Loucy (cell line): Measurements from ENCODE around the gene RTBDN.
A peak's percentile ranks its signal among the peaks of the same experiment; 100 is the strongest.

Experiments
- H2AFZ ChIP-seq: fragments of 200-600 bp; sonication (generic); 2 replicates; pipeline ENCODE4 v1.6.0; 2016; ENCODE audit warnings: antibody characterized with exemption, mild to moderate bottlenecking, low read length, moderate library complexity
- H3F3A ChIP-seq: fragments of 200-600 bp; 2 replicates; pipeline ENCODE4 v1.6.0; 2016; ENCODE audit warnings: antibody characterized with exemption, low read depth, mild to moderate bottlenecking
- H3K27me3 ChIP-seq: fragments of 200-600 bp; sonication (generic); 2 replicates; pipeline ENCODE4 v1.6.1; 2014; ENCODE audit warnings: low read length, mild to moderate bottlenecking; ENCODE audit not compliant: insufficient read depth, poor library complexity, severe bottlenecking
- H3K36me3 ChIP-seq: fragments of 200-600 bp; sonication (generic); 2 replicates; pipeline ENCODE4 v1.6.1; 2016; ENCODE audit warnings: low read length; ENCODE audit not compliant: insufficient read depth
- H3K4me1 ChIP-seq: fragments of 200-600 bp; sonication (generic); 2 replicates; pipeline ENCODE4 v1.5.1; 2014; ENCODE audit warnings: low read length, mild to moderate bottlenecking; ENCODE audit not compliant: insufficient read depth, poor library complexity, severe bottlenecking
- H3K4me2 ChIP-seq: fragments of 200-600 bp; sonication (generic); 2 replicates; pipeline ENCODE4 v1.6.0; 2014; ENCODE audit warnings: antibody characterized with exemption, low read length, low read depth, mild to moderate bottlenecking; ENCODE audit not compliant: poor library complexity, severe bottlenecking
- H3K4me3 ChIP-seq: fragments of 200-600 bp; sonication (generic); 2 replicates; pipeline ENCODE4 v1.5.1; 2014; ENCODE audit warnings: low read length, mild to moderate bottlenecking, mixed read lengths; ENCODE audit not compliant: poor library complexity, severe bottlenecking
- H3K79me2 ChIP-seq: fragments of 200-600 bp; sonication (generic); 2 replicates; pipeline ENCODE4 v1.6.1; 2014; ENCODE audit warnings: low read length; ENCODE audit not compliant: insufficient read depth
- H3K9ac ChIP-seq: fragments of 200-600 bp; sonication (generic); 2 replicates; pipeline ENCODE4 v1.6.0; 2014; ENCODE audit warnings: mild to moderate bottlenecking, low read depth, low read length, moderate library complexity; ENCODE audit not compliant: poor library complexity, severe bottlenecking
- H3K9me2 ChIP-seq: fragments of 200-600 bp; sonication (generic); replicated peaks from 2 replicates; pipeline ENCODE4 v1.6.1; 2016; ENCODE audit warnings: low read depth, low read length, mixed read lengths
- H3K9me3 ChIP-seq: fragments of 200-600 bp; sonication (generic); 2 replicates; pipeline ENCODE4 v1.6.1; 2014; ENCODE audit warnings: mild to moderate bottlenecking, antibody characterized with exemption, low read length, low read depth; ENCODE audit not compliant: insufficient read depth
- H4K20me1 ChIP-seq: fragments of 200-600 bp; sonication (generic); 2 replicates; pipeline ENCODE4 v1.6.0; 2014; ENCODE audit warnings: antibody characterized with exemption, low read length, mild to moderate bottlenecking; ENCODE audit not compliant: insufficient read depth, poor library complexity, severe bottlenecking
- CTCF ChIP-seq: fragments of 200-600 bp; sonication (generic); conservative IDR thresholded peaks from 2 replicates; pipeline ENCODE4 v1.5.1; 2014; ENCODE audit warnings: mild to moderate bottlenecking, antibody characterized with exemption, low read length
- EZH2phosphoT487 ChIP-seq: fragments of 200-600 bp; IDR thresholded peaks from 2 replicates; pipeline ENCODE4 v1.6.1; 2018; ENCODE audit warnings: antibody characterized with exemption, mild to moderate bottlenecking, moderate library complexity, borderline replicate concordance

RTBDN gene

GRCh38 chr19:12785431-12786031 is 48.8 kb downstream of the RTBDN start:
- no peak overlapping the region for H2AFZ ChIP-seq
- no peak for TF ChIP-seq EZH2phosphoT487
- no peak for TF ChIP-seq CTCF
- H4K20me1 ChIP-seq: no peaks in the 10 kb centered on the region
- no peaks in the 10 kb centered on the region for H3K79me2 ChIP-seq
- H3K4me3 ChIP-seq: no peak overlapping the region
- no peaks in the 10 kb centered on the region; the same call in 1 of the 2 replicates for H3F3A ChIP-seq
- peak overlapping the region; percentile 14 for H3K4me2 ChIP-seq
- peak overlapping the region; percentile 51 for H3K9ac ChIP-seq
- H3K36me3 ChIP-seq: no peaks in the 10 kb centered on the region
- no peaks in the 10 kb centered on the region for H3K9me3 ChIP-seq
- H3K27me3 ChIP-seq: no peaks in the 10 kb centered on the region
- peaks cover 24% of the 10 kb centered on the region for H3K4me1 ChIP-seq
- no peaks in the 10 kb centered on the region for H3K9me2 ChIP-seq

GRCh38 chr19:12784871-12785430 is 49.4 kb downstream of the RTBDN start:
- no peaks in the 10 kb centered on the region for H4K20me1 ChIP-seq
- no peaks in the 10 kb centered on the region for H3K9me3 ChIP-seq
- H3K4me1 ChIP-seq: peaks cover 23% of the 10 kb centered on the region
- no peak overlapping the region for H3K4me2 ChIP-seq
- H3K9me2 ChIP-seq: no peaks in the 10 kb centered on the region
- no peaks in the 10 kb centered on the region; the same call in 1 of the 2 replicates for H3F3A ChIP-seq
- no peak overlapping the region for H3K4me3 ChIP-seq
- H3K36me3 ChIP-seq: no peaks in the 10 kb centered on the region
- no peak overlapping the region for H3K9ac ChIP-seq
- no peak for TF ChIP-seq EZH2phosphoT487
- no peak for TF ChIP-seq CTCF
- H3K79me2 ChIP-seq: no peaks in the 10 kb centered on the region
- H3K27me3 ChIP-seq: no peaks in the 10 kb centered on the region
- no peak overlapping the region for H2AFZ ChIP-seq

- Histone ChIP-seq H3K27me3 (no peaks in the 10 kb centered on the region), H3K4me2 (no peak overlapping the region)
- TF ChIP-seq EZH2phosphoT487 (no peak), CTCF (no peak)
These were observed 49.9 kb downstream of the RTBDN start for GRCh38 chr19:12784394-12784870.

More at GRCh38 chr19:12784394-12784870, 49.9 kb downstream of the RTBDN start:
- H4K20me1 ChIP-seq: no peaks in the 10 kb centered on the region
- H3K4me1 ChIP-seq: peaks cover 25% of the 10 kb centered on the region
- H2AFZ ChIP-seq: no peak overlapping the region
- no peaks in the 10 kb centered on the region for H3K36me3 ChIP-seq
- H3K79me2 ChIP-seq: no peaks in the 10 kb centered on the region
- H3K4me3 ChIP-seq: no peak overlapping the region
- no peaks in the 10 kb centered on the region for H3K9me2 ChIP-seq
- no peaks in the 10 kb centered on the region; the same call in 1 of the 2 replicates for H3F3A ChIP-seq
- H3K9ac ChIP-seq: no peak overlapping the region
- no peaks in the 10 kb centered on the region for H3K9me3 ChIP-seq
